Measurements from ENCODE around the gene TMEM191C.
"Not testable (repeated sequence)": the region's sequence is repeated elsewhere in the genome, so short reads cannot be mapped to it uniquely, and the experiment has no call there.

TMEM191C gene

GRCh38 chr22:21469097-21469994 lies 2.2 kb downstream of the TMEM191C start:
- not testable (repeated sequence) for DNase-seq (ENCODE audit: extremely low spot score, insufficient read length, low read depth); FAIRE-seq

GRCh38 chr22:21472984-21473383 lies 5.8 kb downstream of the TMEM191C start:
- FAIRE-seq; DNase-seq (ENCODE audit: extremely low spot score, insufficient read length, low read depth): not testable (repeated sequence)

- FAIRE-seq; DNase-seq (ENCODE audit: extremely low spot score, insufficient read length, low read depth): not testable (repeated sequence)
Observed at GRCh38 chr22:21473664-21474063, 6.5 kb downstream of the TMEM191C start.

GRCh38 chr22:21484039-21484438 lies 16.9 kb downstream of the TMEM191C start:
- not testable (repeated sequence) for DNase-seq (ENCODE audit: extremely low spot score, insufficient read length, low read depth); FAIRE-seq

- FAIRE-seq; DNase-seq (ENCODE audit: extremely low spot score, insufficient read length, low read depth): not testable (repeated sequence)
Observed at GRCh38 chr22:21487723-21488122, 20.5 kb downstream of the TMEM191C start.

- not testable (repeated sequence) for FAIRE-seq; DNase-seq (ENCODE audit: extremely low spot score, insufficient read length, low read depth)
Observed at GRCh38 chr22:21489149-21489680, 22.0 kb downstream of the TMEM191C start.

- not testable (repeated sequence) for DNase-seq (ENCODE audit: extremely low spot score, insufficient read length, low read depth); FAIRE-seq
Observed at GRCh38 chr22:21490556-21490955, 23.4 kb downstream of the TMEM191C start.

- FAIRE-seq; DNase-seq (ENCODE audit: extremely low spot score, insufficient read length, low read depth): not testable (repeated sequence)
Observed at GRCh38 chr22:21492271-21492670, 25.1 kb downstream of the TMEM191C start.

GRCh38 chr22:21493789-21494782 lies 26.9 kb downstream of the TMEM191C start:
- not testable (repeated sequence) for FAIRE-seq; DNase-seq (ENCODE audit: extremely low spot score, insufficient read length, low read depth)

GRCh38 chr22:21497984-21498383 lies 30.8 kb downstream of the TMEM191C start:
- not testable (repeated sequence) for DNase-seq (ENCODE audit: extremely low spot score, insufficient read length, low read depth); FAIRE-seq

GRCh38 chr22:21498489-21498888 lies 31.3 kb downstream of the TMEM191C start:
- not testable (repeated sequence) for FAIRE-seq; DNase-seq (ENCODE audit: extremely low spot score, insufficient read length, low read depth)

GRCh38 chr22:21499623-21500506 lies 32.7 kb downstream of the TMEM191C start:
- FAIRE-seq; DNase-seq (ENCODE audit: extremely low spot score, insufficient read length, low read depth): not testable (repeated sequence)

- not testable (repeated sequence) for DNase-seq (ENCODE audit: extremely low spot score, insufficient read length, low read depth); FAIRE-seq
Observed at GRCh38 chr22:21510397-21510796, 43.2 kb downstream of the TMEM191C start.

GRCh38 chr22:21512022-21512421 lies 44.8 kb downstream of the TMEM191C start:
- DNase-seq (ENCODE audit: extremely low spot score, insufficient read length, low read depth); FAIRE-seq: not testable (repeated sequence)

- not testable (repeated sequence) for FAIRE-seq; DNase-seq (ENCODE audit: extremely low spot score, insufficient read length, low read depth)
Observed at GRCh38 chr22:21514117-21514516, 46.9 kb downstream of the TMEM191C start.

GRCh38 chr22:21515234-21515633 lies 48.0 kb downstream of the TMEM191C start:
- not testable (repeated sequence) for FAIRE-seq; DNase-seq (ENCODE audit: extremely low spot score, insufficient read length, low read depth)

- not testable (repeated sequence) for FAIRE-seq; DNase-seq (ENCODE audit: extremely low spot score, insufficient read length, low read depth)
Observed at GRCh38 chr22:21516522-21516921, 49.3 kb downstream of the TMEM191C start.

GRCh38 chr22:21516970-21517764 lies 50.0 kb downstream of the TMEM191C start:
- DNase-seq (ENCODE audit: extremely low spot score, insufficient read length, low read depth); FAIRE-seq: not testable (repeated sequence)

Data from GM18507 (cell line).